Esophagus muscularis mucosa (tissue), 4 donors: ENCODE results near the gene KDELR1.

Experiments used
- EP300 ChIP-seq: sonication (generic); formaldehyde crosslinking; IDR thresholded peaks from one replicate; pipeline ENCODE4 v1.6.1; 2017; ENCODE audit warnings: antibody characterized with exemption
- POLR2AphosphoS5 ChIP-seq, 2 donors: sonication (generic); formaldehyde crosslinking; IDR thresholded peaks; one replicate each; pipeline ENCODE4 v1.6.1; 2017; ENCODE audit warnings: antibody characterized with exemption in 2 of 2
- TF ChIP-seq, protein P1 (sequence below), 3 experiments: fragments of 200-600 bp in 2 of 3; fragments of 450-650 bp in 1 of 3; sonication (generic) in 2 of 3; IDR thresholded peaks; one replicate each; pipeline ENCODE4 v1.5.1; 2017 to 2019; ENCODE audit warnings: antibody characterized with exemption in 3 of 3, mild to moderate bottlenecking in 2 of 3, moderate library complexity in 1 of 3

DNA sequence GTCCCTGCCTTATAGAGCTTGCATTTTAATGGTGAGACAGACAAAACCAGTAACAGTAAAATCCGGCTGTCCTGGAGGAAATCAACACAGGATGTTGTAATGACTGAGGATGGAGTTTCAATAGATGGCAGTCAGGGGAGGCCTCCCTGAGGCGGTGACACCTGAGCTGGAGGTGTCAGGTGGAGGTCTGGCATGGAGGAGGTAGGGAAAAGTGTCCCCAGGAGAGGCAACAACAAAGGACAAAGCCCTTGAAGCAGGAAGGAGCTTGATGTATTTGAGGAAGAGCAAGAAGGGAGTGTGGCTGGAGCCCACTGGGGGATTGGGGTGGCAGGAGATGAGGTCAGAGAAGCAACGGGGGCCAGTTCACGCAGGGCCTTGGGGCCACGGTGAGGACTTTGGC lies 9.9 kb upstream of the KDELR1 start:
- TF ChIP-seq, protein P1, sequence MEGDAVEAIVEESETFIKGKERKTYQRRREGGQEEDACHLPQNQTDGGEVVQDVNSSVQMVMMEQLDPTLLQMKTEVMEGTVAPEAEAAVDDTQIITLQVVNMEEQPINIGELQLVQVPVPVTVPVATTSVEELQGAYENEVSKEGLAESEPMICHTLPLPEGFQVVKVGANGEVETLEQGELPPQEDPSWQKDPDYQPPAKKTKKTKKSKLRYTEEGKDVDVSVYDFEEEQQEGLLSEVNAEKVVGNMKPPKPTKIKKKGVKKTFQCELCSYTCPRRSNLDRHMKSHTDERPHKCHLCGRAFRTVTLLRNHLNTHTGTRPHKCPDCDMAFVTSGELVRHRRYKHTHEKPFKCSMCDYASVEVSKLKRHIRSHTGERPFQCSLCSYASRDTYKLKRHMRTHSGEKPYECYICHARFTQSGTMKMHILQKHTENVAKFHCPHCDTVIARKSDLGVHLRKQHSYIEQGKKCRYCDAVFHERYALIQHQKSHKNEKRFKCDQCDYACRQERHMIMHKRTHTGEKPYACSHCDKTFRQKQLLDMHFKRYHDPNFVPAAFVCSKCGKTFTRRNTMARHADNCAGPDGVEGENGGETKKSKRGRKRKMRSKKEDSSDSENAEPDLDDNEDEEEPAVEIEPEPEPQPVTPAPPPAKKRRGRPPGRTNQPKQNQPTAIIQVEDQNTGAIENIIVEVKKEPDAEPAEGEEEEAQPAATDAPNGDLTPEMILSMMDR (IDR thresholded peaks at IDR 0.05) = no peak
- TF ChIP-seq POLR2AphosphoS5 (IDR thresholded peaks at IDR 0.05) (no peak), EP300 (no peak)
